A673 (cell line): ENCODE data around the gene COBLL1.

Experiments
- CTCF ChIP-seq: fragments of 300-800, 200-600 bp; sonication (generic); conservative IDR thresholded peaks from 2 replicates; pipeline ENCODE4 v1.5.1; 2017; ENCODE audit warnings: low read depth, mild to moderate bottlenecking, antibody characterized with exemption, low read length, moderate library complexity, mixed read lengths
- EZH2 ChIP-seq: fragments of 200-600 bp; sonication (generic); IDR thresholded peaks from 2 replicates; pipeline ENCODE4 v1.6.1; 2017; ENCODE audit warnings: borderline replicate concordance, low read depth, mild to moderate bottlenecking, mixed read lengths, antibody characterized with exemption, low read length; ENCODE audit not compliant: poor library complexity, severe bottlenecking

DNA sequence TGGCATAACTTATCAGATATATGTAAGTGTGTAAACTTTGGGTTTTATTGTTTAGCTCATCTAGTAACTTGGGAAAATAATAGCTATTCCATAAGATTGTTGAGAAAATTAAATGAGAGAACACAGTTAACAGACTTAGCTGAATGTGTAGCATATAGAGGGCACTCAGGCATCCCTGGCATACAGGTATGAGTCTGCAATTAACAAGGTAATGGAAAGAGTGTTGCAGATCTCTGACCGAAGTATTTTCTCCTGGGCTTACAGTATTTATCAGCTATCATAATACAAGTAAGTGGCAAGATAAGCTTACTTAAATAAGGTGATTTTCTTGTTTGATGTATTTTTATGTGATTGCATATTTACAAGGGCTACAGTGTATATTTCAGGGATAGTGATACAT is 7.9 kb upstream of the COBLL1 start:
- TF ChIP-seq CTCF (no peak), EZH2 (no peak)
